Measurements from ENCODE around the gene SUN3.

Gene SUN3

GRCh38 chr7:47978790-47979144 is 50.1 kb downstream of the SUN3 start:
- DNase-seq (ENCODE audit: low read depth) = no peak

GRCh38 chr7:47973739-47974138 is 55.2 kb downstream of the SUN3 start:
- no peak for DNase-seq (ENCODE audit: low read depth)

- no peak for DNase-seq (ENCODE audit: low read depth)
Measured at GRCh38 chr7:47970761-47971160, 58.1 kb downstream of the SUN3 start.

DNA sequence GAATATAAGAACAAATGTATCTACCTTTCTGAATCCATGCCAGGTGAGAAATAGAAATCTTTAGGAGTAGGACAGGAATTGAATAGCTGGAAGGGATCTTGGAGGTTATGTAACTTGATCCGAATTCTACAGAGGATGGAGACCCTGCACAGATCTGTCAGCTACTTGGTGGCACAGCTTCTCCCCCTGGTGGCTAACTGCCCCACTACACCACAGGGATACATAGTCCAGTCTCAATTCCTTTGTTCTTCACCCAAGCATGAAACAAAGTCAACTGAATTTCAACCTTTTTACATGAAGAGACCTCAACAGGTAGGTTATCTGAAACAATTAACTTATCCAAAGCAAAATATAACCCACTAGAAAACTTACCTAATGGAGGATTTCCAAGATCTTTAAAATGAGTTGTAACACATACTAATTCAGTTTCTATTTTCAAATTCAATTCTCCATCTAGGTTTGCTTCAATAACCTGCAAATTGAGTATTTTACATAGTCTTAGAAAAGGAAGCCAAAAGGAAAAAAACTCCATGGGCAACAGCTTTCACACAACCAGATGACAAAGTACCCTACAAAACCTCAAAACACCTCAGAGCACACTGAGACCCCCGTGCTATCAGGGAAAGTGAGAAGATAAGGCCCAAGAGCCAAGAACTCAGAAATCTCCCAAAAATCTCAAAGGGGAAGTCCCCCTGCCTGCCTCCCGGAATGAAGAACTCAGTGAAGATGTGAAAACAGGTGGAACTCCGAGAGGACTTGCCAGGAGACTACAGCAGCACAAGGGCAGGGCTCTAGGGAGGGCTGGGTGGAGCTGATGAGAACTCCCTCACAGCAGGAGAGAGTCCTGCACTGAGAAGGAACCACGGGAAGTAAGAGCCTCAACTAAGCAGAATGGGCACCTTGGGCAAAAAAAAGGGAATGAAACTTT is 59.8 kb downstream of the SUN3 start:
- DNase-seq (ENCODE audit: low read depth) = peak; percentile 74

GRCh38 chr7:47967708-47968107 is 61.2 kb downstream of the SUN3 start:
- no peak for DNase-seq (ENCODE audit: low read depth)

DNA sequence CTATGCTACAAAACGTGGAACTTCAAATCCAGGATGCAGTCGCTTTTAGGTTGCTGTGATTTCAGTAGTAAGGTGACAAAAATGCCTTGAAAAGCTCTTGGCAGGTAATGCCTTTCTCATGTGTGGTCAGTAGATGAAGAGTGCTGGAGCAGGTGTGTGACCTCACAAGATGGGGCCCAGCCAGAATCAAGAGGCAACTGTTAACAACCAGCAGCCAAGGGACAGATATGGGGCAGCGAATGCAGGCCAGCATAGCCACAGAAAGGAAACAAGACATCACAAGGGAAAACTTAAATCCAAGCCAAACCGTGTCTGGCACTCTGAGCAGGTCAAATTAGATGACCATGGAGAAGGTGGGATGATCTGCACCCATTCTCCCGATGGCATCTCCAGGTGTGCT is 61.8 kb downstream of the SUN3 start:
- no peak for DNase-seq (ENCODE audit: low read depth)

DNA sequence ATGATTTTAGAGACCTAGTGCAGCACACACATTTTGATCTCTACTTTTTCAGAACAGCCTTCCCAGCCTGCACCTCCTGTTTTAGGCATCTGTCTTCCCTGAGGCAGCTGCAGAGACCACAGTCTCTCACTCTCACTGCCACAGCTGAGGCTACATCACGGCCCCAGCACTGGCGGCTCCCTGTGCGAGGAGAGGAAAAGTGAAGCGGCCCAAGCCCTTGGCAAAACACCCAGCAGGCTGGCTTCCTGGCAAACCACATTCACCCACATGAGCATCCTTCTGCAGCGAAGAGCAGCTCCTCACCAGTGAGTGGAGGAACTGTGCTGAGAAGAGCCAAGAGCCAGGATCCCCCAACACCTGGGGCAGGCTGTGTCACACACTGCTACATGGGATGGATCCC is 63.5 kb downstream of the SUN3 start:
- DNase-seq (ENCODE audit: low read depth) = no peak

- DNase-seq (ENCODE audit: low read depth) = no peak
Measured at GRCh38 chr7:47962262-47962661, 66.6 kb downstream of the SUN3 start.

GRCh38 chr7:47957156-47957555 is 71.8 kb downstream of the SUN3 start:
- no peak for DNase-seq (ENCODE audit: low read depth)

DNA sequence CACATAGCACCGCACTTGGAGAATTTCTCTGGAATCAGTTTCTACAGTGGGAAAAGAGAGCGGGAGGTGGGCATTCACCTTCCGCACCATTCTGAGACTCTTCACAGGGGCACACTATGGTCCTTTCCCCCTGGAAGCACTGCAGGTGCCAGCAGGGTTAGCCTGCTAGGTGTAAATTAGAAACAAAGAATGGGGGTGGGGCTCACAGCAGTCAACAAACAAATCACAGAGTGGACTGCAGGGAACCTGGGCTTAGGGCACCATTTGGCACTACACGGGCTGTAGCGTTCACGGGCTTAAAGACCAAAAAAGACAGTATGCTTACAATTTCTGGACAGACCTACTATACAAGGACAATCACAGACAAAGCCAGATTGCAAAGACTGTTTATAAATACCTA is 72.7 kb downstream of the SUN3 start:
- DNase-seq (ENCODE audit: low read depth) = no peak

DNA sequence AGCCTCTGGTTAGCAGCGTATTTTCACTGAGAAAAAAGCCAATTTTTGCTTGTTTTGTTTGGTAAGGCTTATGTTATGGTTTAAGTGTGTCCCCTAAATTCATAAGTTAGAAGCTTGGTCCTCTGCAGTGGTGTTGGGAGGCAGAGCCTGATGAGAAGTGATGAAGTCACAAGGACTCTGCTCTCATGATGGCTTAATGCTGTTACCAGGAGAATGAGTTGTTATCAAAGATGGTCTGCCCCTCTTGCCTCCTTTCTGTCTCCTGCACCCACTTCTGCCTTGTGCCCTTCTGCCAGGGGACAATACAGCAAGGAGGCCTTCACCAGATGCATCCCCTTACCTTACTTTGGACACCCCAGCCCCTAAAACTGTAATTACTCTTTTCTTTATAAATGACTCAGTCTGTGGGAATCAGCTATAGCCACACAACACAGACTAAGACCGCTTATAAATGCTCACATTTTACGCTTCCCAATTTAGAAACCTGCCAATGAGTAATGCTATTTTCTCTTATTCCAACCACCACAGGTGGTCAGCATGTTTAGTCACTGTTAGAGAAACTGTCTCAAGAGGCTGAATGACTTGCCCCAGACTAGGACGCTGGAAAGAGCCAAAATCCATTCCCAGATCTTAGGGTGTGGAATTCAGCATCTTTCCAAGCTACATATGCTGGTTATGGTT is 74.5 kb downstream of the SUN3 start:
- DNase-seq (ENCODE audit: low read depth) = peak; percentile 19

DNA sequence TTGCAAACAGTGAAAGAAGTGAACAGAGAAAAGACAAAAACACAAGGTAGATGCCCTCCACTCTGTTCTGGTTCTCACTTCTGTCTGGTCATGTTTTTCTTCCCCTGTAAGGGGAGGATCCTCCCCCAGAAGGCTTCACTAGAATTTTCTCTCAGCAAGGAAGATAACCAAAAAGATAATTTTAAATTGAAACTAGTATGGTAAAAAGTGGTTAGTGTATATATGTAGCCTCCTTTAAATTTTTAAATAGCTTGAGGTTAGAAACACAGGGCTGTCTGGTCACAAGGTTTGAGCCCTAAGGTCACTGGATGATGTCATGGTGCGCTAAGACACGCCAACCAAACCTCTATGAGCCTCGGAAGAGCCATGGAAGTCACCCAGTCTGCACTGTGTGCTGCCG is 75.1 kb downstream of the SUN3 start:
- no peak for DNase-seq (ENCODE audit: low read depth)

DNA sequence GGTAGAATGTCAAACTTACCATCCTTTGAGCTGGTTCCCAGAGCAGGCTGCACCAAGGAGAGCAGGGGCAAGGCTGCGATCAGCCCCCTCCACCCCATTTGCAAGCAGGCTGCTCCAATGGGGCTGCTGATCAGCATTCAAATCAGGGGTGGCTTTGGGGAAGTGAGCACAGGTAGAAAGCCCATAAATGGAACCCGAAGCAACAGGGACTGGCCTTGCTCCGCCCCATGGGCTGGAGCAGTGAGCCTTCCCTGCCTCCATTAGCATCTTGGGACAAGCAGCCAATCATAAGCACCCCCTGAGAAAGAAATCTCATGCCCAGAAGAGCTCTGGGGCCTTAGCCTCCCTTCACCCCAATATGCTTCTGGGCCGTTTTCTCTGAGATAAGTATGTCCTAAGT is 76.7 kb downstream of the SUN3 start:
- no peak for DNase-seq (ENCODE audit: low read depth)

DNA sequence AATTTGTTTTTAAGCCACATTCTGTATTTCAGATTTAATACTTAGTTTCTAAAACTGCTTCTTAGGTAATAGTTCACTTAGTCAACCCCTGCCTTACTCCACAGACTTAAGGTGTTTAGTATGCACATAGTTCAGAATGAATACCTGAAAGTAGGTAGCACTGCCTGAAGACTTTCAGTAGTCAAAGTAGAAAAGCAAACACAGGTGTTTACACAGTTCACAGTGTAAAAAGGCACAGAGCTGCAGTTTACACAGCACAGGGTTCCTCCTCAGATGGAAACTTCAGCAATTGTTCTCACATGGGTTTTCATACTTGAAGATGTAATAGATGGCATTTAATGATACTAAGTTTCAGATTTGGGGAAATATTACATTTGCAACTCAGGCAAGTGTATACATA is 77.5 kb downstream of the SUN3 start:
- no peak for DNase-seq (ENCODE audit: low read depth)

DNA sequence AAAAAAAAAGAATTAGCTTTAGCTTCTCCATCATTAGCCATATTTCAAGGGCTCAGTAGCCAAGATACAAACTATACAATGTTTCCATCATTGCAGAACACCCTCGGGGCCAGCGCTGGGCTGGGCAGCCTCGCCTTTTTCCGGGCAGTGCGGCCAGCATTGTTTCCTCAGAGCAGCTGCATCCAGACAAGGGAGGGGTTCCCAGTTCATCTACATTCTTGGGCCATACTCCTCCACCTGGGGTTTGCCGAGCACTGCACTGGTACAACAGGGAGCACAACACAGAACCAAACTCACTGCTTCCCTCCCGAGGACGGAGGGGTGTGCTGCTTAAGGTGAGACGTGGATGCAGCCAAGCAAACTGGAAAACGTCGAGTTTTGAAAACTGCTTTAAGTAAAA is 78.2 kb downstream of the SUN3 start:
- DNase-seq (ENCODE audit: low read depth) = no peak

DNA sequence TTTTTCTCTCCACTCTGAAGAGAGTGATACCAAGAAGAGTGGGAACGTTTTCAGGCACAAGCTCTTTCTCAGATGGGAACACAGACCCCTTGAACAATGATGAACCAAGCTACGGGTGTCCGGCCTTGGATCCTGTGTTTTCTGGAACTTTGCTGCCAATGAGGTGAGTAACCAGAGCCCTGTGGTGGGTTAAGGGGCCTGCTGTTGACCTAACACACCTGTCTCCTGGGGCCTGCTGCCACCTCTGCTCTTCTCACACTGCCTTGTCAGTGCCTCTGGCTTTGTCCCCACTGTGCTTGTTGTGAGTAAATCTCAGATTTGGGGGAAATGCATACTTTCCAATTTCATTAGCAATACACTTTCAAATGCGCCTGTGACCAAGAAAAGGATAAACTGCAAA is 79.2 kb downstream of the SUN3 start:
- no peak for DNase-seq (ENCODE audit: low read depth)

DNA sequence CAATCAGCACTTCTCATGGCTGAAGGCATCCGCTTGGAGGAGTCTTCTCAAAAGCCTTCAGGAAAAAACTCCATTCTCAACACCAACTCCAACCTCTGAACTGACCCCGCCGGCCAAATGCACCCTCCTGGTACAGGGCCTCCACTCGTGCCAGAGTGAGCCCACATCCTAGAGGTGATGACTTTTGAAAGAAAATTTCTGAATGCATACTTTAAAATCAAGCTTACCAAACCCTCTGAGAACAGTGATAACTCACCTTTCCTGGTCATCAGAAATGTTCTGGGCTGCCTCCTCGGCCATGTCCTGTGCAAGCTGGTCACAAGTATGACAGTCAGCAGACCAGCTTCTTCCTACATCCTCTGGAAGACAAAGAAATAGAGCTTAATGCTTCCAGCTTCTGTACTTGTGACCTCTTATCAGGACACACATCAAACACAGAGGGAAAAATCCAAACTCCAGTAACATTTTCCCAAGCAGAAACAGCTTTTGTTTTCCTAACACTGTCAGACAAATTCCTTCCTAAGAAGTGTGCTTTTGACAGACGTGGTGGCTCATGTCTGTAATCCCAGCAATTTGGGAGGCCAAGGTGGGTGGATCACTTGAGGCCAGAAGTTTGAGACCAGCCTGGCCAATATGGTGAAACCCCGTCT is 80.6 kb downstream of the SUN3 start, which contains the start of gene PKD1L1:
Gene PKD1L1, minus strand, starts transcription at position 326 of the 650 bp plus-strand sequence. Its CDS starts 26 bp downstream, at position 300.
- no peak for DNase-seq (ENCODE audit: low read depth)

DNA sequence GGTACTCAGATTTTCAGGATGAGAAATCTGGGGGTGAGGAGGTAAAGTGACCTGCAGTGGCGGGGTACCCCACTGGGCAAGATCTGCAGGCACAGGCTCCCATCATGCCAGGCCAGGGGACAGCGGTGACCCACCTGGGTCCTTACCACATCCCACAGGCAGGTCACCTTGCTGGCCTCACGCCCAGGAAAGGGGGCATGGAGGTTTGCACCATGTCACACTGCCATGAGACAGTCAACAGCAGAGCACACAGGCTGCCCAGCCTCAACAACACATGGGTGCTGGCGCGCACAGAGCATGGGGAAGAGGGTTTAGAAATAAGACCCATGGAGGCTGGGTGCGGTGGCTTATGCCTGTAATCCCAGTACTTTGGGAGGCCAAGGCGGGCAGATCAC is 81.6 kb downstream of the SUN3 start:
- DNase-seq (ENCODE audit: low read depth) = no peak

DNA sequence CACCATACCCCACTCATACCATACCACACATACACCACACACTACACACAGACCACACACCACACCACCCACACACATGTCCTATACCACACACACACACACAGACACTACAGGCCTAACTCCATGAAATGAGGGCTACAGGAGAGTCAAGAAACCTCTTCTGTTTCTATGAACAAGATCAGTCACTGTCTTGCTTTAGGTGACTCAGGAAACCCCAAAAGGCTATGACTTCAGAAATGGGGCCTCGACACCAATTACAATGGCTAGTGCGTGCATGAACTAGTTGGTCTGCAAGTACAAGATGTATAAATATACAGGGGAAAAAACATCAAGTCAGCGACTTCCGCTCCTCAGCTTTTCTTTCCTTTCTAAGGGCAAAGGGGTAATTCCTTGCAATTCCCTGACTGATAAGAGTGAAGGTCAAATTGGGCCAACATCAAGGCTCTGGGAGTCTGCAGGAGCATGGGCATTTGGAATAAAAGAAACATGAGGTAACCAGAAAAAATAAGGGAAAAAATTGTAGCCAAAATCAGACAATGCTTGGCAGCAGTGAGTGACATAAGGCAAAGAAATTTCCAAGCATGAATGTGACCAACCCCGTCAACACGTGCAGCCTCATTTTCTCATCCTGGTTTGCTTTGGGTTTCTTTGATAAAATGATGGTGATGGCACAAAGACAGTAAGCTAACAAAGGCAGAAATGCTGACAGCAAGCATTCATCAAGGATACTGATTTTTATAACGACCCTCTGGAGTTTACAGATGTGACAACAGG is 82.1 kb downstream of the SUN3 start:
- no peak for DNase-seq (ENCODE audit: low read depth)

- DNase-seq (ENCODE audit: low read depth) = peak; percentile 79
Measured at GRCh38 chr7:47945261-47946015, 83.5 kb downstream of the SUN3 start.

- no peak for DNase-seq (ENCODE audit: low read depth)
Measured at GRCh38 chr7:47944536-47945260, 84.2 kb downstream of the SUN3 start.
